GM18511 (cell line): ENCODE measurements around the gene KLHL30.

Source experiments
- ATAC-seq: cut with Tn5 transposase; IDR thresholded peaks from one replicate; pipeline ENCODE4 v1.9.1; 2021; ENCODE audit warnings: mild to moderate bottlenecking, moderate library complexity; ENCODE audit not compliant: unreplicated experiment

Gene KLHL30

GRCh38 chr2:238130111-238130695 is 8.3 kb upstream of the KLHL30 start:
- ATAC-seq: no peak

GRCh38 chr2:238130696-238131628 is 7.5 kb upstream of the KLHL30 start:
- no peak for ATAC-seq

GRCh38 chr2:238131761-238132462 is 6.6 kb upstream of the KLHL30 start:
- ATAC-seq: no peak

GRCh38 chr2:238132463-238133450 is 5.7 kb upstream of the KLHL30 start:
- no peak for ATAC-seq

GRCh38 chr2:238133499-238134392 is 4.7 kb upstream of the KLHL30 start:
- no peak for ATAC-seq

- ATAC-seq: no peak
Observed at GRCh38 chr2:238134393-238134785, 4.1 kb upstream of the KLHL30 start.

GRCh38 chr2:238135601-238136150 is 2.8 kb upstream of the KLHL30 start:
- no peak for ATAC-seq

GRCh38 chr2:238136820-238137537 is 1.5 kb upstream of the KLHL30 start:
- ATAC-seq: no peak

- no peak for ATAC-seq
Observed at GRCh38 chr2:238137885-238138284, 583 bp upstream of the KLHL30 start.

- ATAC-seq: no peak
Observed at GRCh38 chr2:238139196-238140039, 950 bp downstream of the KLHL30 start.

- no peak for ATAC-seq
Observed at GRCh38 chr2:238140040-238140439, 1.6 kb downstream of the KLHL30 start.

GRCh38 chr2:238140721-238141540 is 2.5 kb downstream of the KLHL30 start:
- no peak for ATAC-seq

- ATAC-seq: no peak
Observed at GRCh38 chr2:238141541-238142318, 3.3 kb downstream of the KLHL30 start.

GRCh38 chr2:238142382-238143205 is 4.1 kb downstream of the KLHL30 start:
- no peak for ATAC-seq
